Ishikawa (cell line): Measurements from ENCODE around the gene SHISAL1.

Source experiments
- CEBPB ChIP-seq: IDR thresholded peaks from 2 replicates; pipeline ENCODE4 v1.6.1; 2012
- EGR1 ChIP-seq: IDR thresholded peaks from 2 replicates; pipeline ENCODE4 v1.6.1; 2012
- EP300 ChIP-seq: IDR thresholded peaks from 2 replicates; pipeline ENCODE4 v1.6.1; 2012; ENCODE audit warnings: borderline replicate concordance
- FOXM1 ChIP-seq: IDR thresholded peaks from 2 replicates; pipeline ENCODE4 v1.6.1; 2012; ENCODE audit warnings: low read depth, borderline replicate concordance
- MAX ChIP-seq: IDR thresholded peaks from 2 replicates; pipeline ENCODE4 v1.6.1; 2012
- NFIC ChIP-seq: IDR thresholded peaks from 2 replicates; pipeline ENCODE4 v1.6.1; 2012
- RAD21 ChIP-seq: IDR thresholded peaks from 2 replicates; pipeline ENCODE4 v1.6.1; 2012; ENCODE audit warnings: low read depth
- REST ChIP-seq: IDR thresholded peaks from 2 replicates; pipeline ENCODE4 v1.6.1; 2012; ENCODE audit warnings: low read depth, mild to moderate bottlenecking
- TAF1 ChIP-seq: IDR thresholded peaks from 2 replicates; pipeline ENCODE4 v1.6.1; 2012; ENCODE audit warnings: low read depth, mild to moderate bottlenecking

GRCh38 chr22:44246615-44247326 lies 66.0 kb downstream of the SHISAL1 start:
- TF ChIP-seq REST (no peak), CEBPB (no peak), MAX (no peak), EP300 (no peak), TAF1 (no peak), FOXM1 (no peak), EGR1 (no peak), NFIC (no peak), RAD21 (no peak)
